GM18520 (cell line): ENCODE measurements around the gene PRKX.
"Not testable (repeated sequence)": the region's sequence is repeated elsewhere in the genome, so short reads cannot be mapped to it uniquely, and the experiment has no call there.

Experiments
- ATAC-seq: cut with Tn5 transposase; IDR thresholded peaks from one replicate; pipeline ENCODE4 v1.9.1; 2021; ENCODE audit not compliant: unreplicated experiment

Gene PRKX

GRCh38 chrX:3712051-3712869, 1.2 kb downstream of the PRKX start:
- no peak for ATAC-seq

GRCh38 chrX:3711331-3711917, 2.0 kb downstream of the PRKX start:
- ATAC-seq = no peak

- not testable (repeated sequence) for ATAC-seq
These were observed 5.7 kb downstream of the PRKX start for GRCh38 chrX:3707673-3708274.

GRCh38 chrX:3706481-3706880, 7.0 kb downstream of the PRKX start:
- no peak for ATAC-seq

GRCh38 chrX:3703251-3703650, 10.2 kb downstream of the PRKX start:
- not testable (repeated sequence) for ATAC-seq

GRCh38 chrX:3702095-3702494, 11.4 kb downstream of the PRKX start:
- ATAC-seq = not testable (repeated sequence)

- not testable (repeated sequence) for ATAC-seq
These were observed 12.0 kb downstream of the PRKX start for GRCh38 chrX:3701445-3701928.

- peak; percentile 56 for ATAC-seq
These were observed 13.5 kb downstream of the PRKX start for GRCh38 chrX:3699821-3700381.

- ATAC-seq = no peak
These were observed 15.7 kb downstream of the PRKX start for GRCh38 chrX:3697701-3698279.

- ATAC-seq = no peak
These were observed 16.2 kb downstream of the PRKX start for GRCh38 chrX:3697220-3697684.

GRCh38 chrX:3695536-3695935, 17.9 kb downstream of the PRKX start:
- no peak for ATAC-seq

GRCh38 chrX:3690140-3690539, 23.3 kb downstream of the PRKX start:
- ATAC-seq = no peak

- ATAC-seq = not testable (repeated sequence)
These were observed 30.2 kb downstream of the PRKX start for GRCh38 chrX:3683236-3683635.

GRCh38 chrX:3680459-3680858, 33.0 kb downstream of the PRKX start:
- no peak for ATAC-seq

- no peak for ATAC-seq
These were observed 33.8 kb downstream of the PRKX start for GRCh38 chrX:3679669-3680068.

GRCh38 chrX:3678328-3678727, 35.1 kb downstream of the PRKX start:
- ATAC-seq = no peak

- ATAC-seq = no peak
These were observed 38.6 kb downstream of the PRKX start for GRCh38 chrX:3674881-3675280.

- ATAC-seq = no peak
These were observed 43.5 kb downstream of the PRKX start for GRCh38 chrX:3669841-3670475.

GRCh38 chrX:3666975-3667374, 46.5 kb downstream of the PRKX start:
- no peak for ATAC-seq

- no peak for ATAC-seq
These were observed 48.5 kb downstream of the PRKX start for GRCh38 chrX:3664921-3665320.
